HepG2 (cell line): ENCODE measurements around the gene PRADC1. TPM values are rescaled to one million over a fixed set of nuclear protein-coding genes. Genes with fewer than 3 reads are reported as not detected.

Experiments used
- AKAP8 ChIP-seq: sonication (generic); formaldehyde crosslinking; IDR thresholded peaks from 2 replicates; pipeline ENCODE4 v1.5.1; 2020; ENCODE audit warnings: mild to moderate bottlenecking, missing genetic modification reagents
- CREM ChIP-seq, 2 experiments: sonication (generic) in 1 of 2; formaldehyde crosslinking in 1 of 2; IDR thresholded peaks; 2 replicates each; pipeline versions ENCODE4 v1.4.0 to v1.6.1; 2016 to 2020; ENCODE audit warnings: antibody characterized with exemption in 1 of 2, mild to moderate bottlenecking in 1 of 2, missing genetic modification reagents in 1 of 2
- DNMT1 ChIP-seq: sonication (generic); formaldehyde crosslinking; IDR thresholded peaks from 2 replicates; pipeline ENCODE4 v1.5.1; 2020; ENCODE audit warnings: mild to moderate bottlenecking, missing genetic modification reagents
- HDAC1 ChIP-seq: sonication (generic); formaldehyde crosslinking; IDR thresholded peaks from 2 replicates; pipeline ENCODE4 v1.5.1; 2020; ENCODE audit warnings: mild to moderate bottlenecking, missing genetic modification reagents
- KDM1A ChIP-seq: IDR thresholded peaks from 2 replicates; pipeline ENCODE4 v1.6.1; 2016; ENCODE audit warnings: missing compliant biosample characterization
- MZF1 ChIP-seq: sonication (generic); formaldehyde crosslinking; IDR thresholded peaks from 2 replicates; pipeline ENCODE4 v1.8.1; 2023; ENCODE audit warnings: mild to moderate bottlenecking, missing genetic modification reagents, borderline replicate concordance
- NFYC ChIP-seq: IDR thresholded peaks from 2 replicates; pipeline ENCODE4 v1.6.1; 2016; ENCODE audit warnings: missing genetic modification reagents, missing compliant biosample characterization
- ZBTB42 ChIP-seq: sonication (generic); formaldehyde crosslinking; IDR thresholded peaks from 2 replicates; pipeline ENCODE4 v1.5.0; 2020; ENCODE audit warnings: mild to moderate bottlenecking, missing genetic modification reagents
- ZBTB7B ChIP-seq: sonication (generic); formaldehyde crosslinking; IDR thresholded peaks from 2 replicates; pipeline ENCODE4 v1.4.0; 2020; ENCODE audit warnings: missing genetic modification reagents
- ZMYM3 ChIP-seq: sonication (generic); formaldehyde crosslinking; IDR thresholded peaks from 2 replicates; pipeline ENCODE4 v1.5.1; 2020; ENCODE audit warnings: mild to moderate bottlenecking, missing genetic modification reagents
- ZMYM4 ChIP-seq: sonication (generic); formaldehyde crosslinking; IDR thresholded peaks from 2 replicates; pipeline ENCODE4 v1.8.1; 2023; ENCODE audit warnings: mild to moderate bottlenecking, missing genetic modification reagents
- ZNF234 ChIP-seq: sonication (generic); formaldehyde crosslinking; conservative IDR thresholded peaks from 2 replicates; pipeline ENCODE4 v1.5.1; 2020; ENCODE audit warnings: mild to moderate bottlenecking, missing genetic modification reagents
- ZNF292 ChIP-seq: sonication (generic); formaldehyde crosslinking; IDR thresholded peaks from 2 replicates; pipeline ENCODE4 v1.8.1; 2022; ENCODE audit warnings: mild to moderate bottlenecking, low read depth, missing genetic modification reagents, borderline replicate concordance
- ZNF30 ChIP-seq: sonication (generic); formaldehyde crosslinking; IDR thresholded peaks from 2 replicates; pipeline ENCODE4 v1.5.0; 2020; ENCODE audit warnings: mild to moderate bottlenecking, missing genetic modification reagents
- ZNF737 ChIP-seq: sonication (generic); formaldehyde crosslinking; IDR thresholded peaks from 2 replicates; pipeline ENCODE4 v1.5.0; 2020; ENCODE audit warnings: missing genetic modification reagents, mild to moderate bottlenecking, borderline replicate concordance
- ZNF788 ChIP-seq: sonication (generic); formaldehyde crosslinking; IDR thresholded peaks from 2 replicates; pipeline ENCODE4 v1.5.0; 2020; ENCODE audit warnings: mild to moderate bottlenecking, missing genetic modification reagents, borderline replicate concordance
- ZSCAN29 ChIP-seq: sonication (generic); formaldehyde crosslinking; conservative IDR thresholded peaks from 2 replicates; pipeline ENCODE4 v1.4.0; 2020; ENCODE audit warnings: mild to moderate bottlenecking, missing genetic modification reagents
- polyA plus RNA-seq, 8 experiments: library from polyadenylated mRNA; depleted of rRNA in 3 of 8; stranded (reverse) in 7 of 8; unstranded in 1 of 8; fragments of >200 nt; fragmentation: Illumina TruSeq in 4 of 8; extraction: Trizol in 4 of 8; gene quantifications; 2 replicates each; pipeline versions ENCODE4 v1.2.1 to v1.2.3, GENCODE V29; 2011 to 2016; ENCODE audit warnings: low read depth in 4 of 8, missing spikeins in 1 of 8, mixed read lengths in 1 of 8; ENCODE audit not compliant: insufficient read depth in 1 of 8
- total RNA-seq, 5 experiments: library from RNA; depleted of rRNA; stranded (reverse); fragments of >200 nt; fragmentation: Illumina TruSeq; extraction: Trizol; gene quantifications; 2 replicates each; pipeline ENCODE4 v1.2.3, GENCODE V29; 2016; ENCODE audit warnings: low read depth in 1 of 5
- TF ChIP-seq, protein P1 (sequence below): sonication (generic); formaldehyde crosslinking; IDR thresholded peaks from 2 replicates; pipeline ENCODE4 v1.8.0; 2023; ENCODE audit warnings: mild to moderate bottlenecking, missing genetic modification reagents
- TF ChIP-seq, protein P2 (sequence below): IDR thresholded peaks from 2 replicates; pipeline ENCODE4 v1.6.1; 2016; ENCODE audit warnings: control low read depth
- TF ChIP-seq, protein P3 (sequence below): sonication (generic); formaldehyde crosslinking; IDR thresholded peaks from 2 replicates; pipeline ENCODE4 v1.4.0; 2020; ENCODE audit warnings: mild to moderate bottlenecking, missing genetic modification reagents
- TF ChIP-seq, protein P4 (sequence below): sonication (generic); formaldehyde crosslinking; IDR thresholded peaks from 2 replicates; pipeline ENCODE4 v1.5.1; 2020; ENCODE audit warnings: mild to moderate bottlenecking, missing genetic modification reagents, moderate library complexity
- TF ChIP-seq, protein P5 (sequence below): IDR thresholded peaks from 2 replicates; pipeline ENCODE4 v1.4.0; 2020; ENCODE audit warnings: mild to moderate bottlenecking, missing genetic modification reagents

PRADC1 gene
- total and polyA plus RNA-seq, 2 of the 13 experiments (the other 11 are each of a cell fraction or from before 2014, with no cell fraction given) = 12.1 to 37.2 TPM

DNA sequence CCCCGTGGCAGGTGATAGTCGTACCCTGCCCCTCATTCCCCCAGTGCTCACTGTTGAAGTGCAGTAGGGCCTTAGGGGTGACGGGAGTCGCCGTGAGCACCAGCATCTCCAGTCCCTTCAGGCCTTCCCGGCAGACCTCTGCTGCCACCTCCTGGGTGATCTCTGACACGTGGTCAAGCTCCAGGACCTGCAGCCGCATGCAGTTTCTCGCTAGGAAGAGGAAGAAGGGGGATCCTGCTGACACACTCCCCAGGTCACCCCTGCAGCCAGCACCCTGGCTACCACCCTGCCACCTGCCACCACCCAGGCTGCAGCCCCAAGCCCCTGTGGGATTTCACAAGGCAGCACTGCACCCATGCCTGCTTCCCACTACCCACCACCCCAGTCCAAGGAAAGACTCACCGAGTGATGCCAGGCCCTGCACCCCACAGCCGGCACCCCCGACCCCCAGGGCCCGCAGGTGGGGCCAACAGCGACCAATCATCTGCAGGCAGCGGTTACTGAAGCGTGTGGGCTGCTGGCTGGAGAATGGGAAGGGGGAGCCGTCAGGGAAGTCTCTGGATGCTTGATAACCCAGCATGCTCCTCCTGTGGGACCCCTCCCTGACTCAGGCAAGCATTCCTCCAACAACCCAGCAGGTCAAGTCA is 27.4 kb upstream of the PRADC1 start (continued):
- TF ChIP-seq ZMYM3 (no peak), DNMT1 (CRISPR knock-in tag) (no peak; the same call in 1 of the 2 replicates), KDM1A (CRISPR knock-in tag) (no peak), CREM (IDR thresholded peaks at IDR 0.05) (no peak), CREM (CRISPR knock-in tag; IDR thresholded peaks at IDR 0.05) (no peak), ZBTB42 (CRISPR knock-in tag) (no peak), ZSCAN29 (CRISPR knock-in tag) (no peak), ZNF737 (CRISPR knock-in tag) (no peak), NFYC (CRISPR knock-in tag) (no peak), ZNF292 (CRISPR knock-in tag) (no peak), AKAP8 (no peak), HDAC1 (CRISPR knock-in tag) (no peak), ZBTB7B (CRISPR knock-in tag) (no peak), ZMYM4 (CRISPR knock-in tag) (peak; percentile 57; the same call in 1 of the 2 replicates), ZNF234 (CRISPR knock-in tag) (no peak), MZF1 (CRISPR knock-in tag) (no peak), ZNF30 (CRISPR knock-in tag) (no peak), ZNF788 (0 out of 2 replicates have a peak, but pooled peaks have one; percentile 37)
- TF ChIP-seq, protein P1, sequence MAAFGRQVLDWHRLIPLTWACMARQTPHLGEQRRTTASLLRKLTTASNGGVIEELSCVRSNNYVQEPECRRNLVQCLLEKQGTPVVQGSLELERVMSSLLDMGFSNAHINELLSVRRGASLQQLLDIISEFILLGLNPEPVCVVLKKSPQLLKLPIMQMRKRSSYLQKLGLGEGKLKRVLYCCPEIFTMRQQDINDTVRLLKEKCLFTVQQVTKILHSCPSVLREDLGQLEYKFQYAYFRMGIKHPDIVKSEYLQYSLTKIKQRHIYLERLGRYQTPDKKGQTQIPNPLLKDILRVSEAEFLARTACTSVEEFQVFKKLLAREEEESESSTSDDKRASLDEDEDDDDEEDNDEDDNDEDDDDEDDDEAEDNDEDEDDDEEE = no peak
- TF ChIP-seq, protein P2, sequence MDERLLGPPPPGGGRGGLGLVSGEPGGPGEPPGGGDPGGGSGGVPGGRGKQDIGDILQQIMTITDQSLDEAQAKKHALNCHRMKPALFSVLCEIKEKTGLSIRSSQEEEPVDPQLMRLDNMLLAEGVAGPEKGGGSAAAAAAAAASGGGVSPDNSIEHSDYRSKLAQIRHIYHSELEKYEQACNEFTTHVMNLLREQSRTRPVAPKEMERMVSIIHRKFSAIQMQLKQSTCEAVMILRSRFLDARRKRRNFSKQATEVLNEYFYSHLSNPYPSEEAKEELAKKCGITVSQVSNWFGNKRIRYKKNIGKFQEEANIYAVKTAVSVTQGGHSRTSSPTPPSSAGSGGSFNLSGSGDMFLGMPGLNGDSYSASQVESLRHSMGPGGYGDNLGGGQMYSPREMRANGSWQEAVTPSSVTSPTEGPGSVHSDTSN = no peak
- TF ChIP-seq, protein P3, sequence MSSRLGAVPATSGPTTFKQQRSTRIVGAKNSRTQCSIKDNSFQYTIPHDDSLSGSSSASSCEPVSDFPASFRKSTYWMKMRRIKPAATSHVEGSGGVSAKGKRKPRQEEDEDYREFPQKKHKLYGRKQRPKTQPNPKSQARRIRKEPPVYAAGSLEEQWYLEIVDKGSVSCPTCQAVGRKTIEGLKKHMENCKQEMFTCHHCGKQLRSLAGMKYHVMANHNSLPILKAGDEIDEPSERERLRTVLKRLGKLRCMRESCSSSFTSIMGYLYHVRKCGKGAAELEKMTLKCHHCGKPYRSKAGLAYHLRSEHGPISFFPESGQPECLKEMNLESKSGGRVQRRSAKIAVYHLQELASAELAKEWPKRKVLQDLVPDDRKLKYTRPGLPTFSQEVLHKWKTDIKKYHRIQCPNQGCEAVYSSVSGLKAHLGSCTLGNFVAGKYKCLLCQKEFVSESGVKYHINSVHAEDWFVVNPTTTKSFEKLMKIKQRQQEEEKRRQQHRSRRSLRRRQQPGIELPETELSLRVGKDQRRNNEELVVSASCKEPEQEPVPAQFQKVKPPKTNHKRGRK (CRISPR knock-in tag) = no peak
- TF ChIP-seq, protein P4, sequence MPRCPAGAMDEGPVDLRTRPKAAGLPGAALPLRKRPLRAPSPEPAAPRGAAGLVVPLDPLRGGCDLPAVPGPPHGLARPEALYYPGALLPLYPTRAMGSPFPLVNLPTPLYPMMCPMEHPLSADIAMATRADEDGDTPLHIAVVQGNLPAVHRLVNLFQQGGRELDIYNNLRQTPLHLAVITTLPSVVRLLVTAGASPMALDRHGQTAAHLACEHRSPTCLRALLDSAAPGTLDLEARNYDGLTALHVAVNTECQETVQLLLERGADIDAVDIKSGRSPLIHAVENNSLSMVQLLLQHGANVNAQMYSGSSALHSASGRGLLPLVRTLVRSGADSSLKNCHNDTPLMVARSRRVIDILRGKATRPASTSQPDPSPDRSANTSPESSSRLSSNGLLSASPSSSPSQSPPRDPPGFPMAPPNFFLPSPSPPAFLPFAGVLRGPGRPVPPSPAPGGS (CRISPR knock-in tag) = no peak
- TF ChIP-seq, protein P5, sequence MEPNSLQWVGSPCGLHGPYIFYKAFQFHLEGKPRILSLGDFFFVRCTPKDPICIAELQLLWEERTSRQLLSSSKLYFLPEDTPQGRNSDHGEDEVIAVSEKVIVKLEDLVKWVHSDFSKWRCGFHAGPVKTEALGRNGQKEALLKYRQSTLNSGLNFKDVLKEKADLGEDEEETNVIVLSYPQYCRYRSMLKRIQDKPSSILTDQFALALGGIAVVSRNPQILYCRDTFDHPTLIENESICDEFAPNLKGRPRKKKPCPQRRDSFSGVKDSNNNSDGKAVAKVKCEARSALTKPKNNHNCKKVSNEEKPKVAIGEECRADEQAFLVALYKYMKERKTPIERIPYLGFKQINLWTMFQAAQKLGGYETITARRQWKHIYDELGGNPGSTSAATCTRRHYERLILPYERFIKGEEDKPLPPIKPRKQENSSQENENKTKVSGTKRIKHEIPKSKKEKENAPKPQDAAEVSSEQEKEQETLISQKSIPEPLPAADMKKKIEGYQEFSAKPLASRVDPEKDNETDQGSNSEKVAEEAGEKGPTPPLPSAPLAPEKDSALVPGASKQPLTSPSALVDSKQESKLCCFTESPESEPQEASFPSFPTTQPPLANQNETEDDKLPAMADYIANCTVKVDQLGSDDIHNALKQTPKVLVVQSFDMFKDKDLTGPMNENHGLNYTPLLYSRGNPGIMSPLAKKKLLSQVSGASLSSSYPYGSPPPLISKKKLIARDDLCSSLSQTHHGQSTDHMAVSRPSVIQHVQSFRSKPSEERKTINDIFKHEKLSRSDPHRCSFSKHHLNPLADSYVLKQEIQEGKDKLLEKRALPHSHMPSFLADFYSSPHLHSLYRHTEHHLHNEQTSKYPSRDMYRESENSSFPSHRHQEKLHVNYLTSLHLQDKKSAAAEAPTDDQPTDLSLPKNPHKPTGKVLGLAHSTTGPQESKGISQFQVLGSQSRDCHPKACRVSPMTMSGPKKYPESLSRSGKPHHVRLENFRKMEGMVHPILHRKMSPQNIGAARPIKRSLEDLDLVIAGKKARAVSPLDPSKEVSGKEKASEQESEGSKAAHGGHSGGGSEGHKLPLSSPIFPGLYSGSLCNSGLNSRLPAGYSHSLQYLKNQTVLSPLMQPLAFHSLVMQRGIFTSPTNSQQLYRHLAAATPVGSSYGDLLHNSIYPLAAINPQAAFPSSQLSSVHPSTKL = no peak
